ENCODE results near the gene PACS1.
A peak's percentile ranks its signal among the peaks of the same experiment; 100 is the strongest.

The PACS1 gene

DNA sequence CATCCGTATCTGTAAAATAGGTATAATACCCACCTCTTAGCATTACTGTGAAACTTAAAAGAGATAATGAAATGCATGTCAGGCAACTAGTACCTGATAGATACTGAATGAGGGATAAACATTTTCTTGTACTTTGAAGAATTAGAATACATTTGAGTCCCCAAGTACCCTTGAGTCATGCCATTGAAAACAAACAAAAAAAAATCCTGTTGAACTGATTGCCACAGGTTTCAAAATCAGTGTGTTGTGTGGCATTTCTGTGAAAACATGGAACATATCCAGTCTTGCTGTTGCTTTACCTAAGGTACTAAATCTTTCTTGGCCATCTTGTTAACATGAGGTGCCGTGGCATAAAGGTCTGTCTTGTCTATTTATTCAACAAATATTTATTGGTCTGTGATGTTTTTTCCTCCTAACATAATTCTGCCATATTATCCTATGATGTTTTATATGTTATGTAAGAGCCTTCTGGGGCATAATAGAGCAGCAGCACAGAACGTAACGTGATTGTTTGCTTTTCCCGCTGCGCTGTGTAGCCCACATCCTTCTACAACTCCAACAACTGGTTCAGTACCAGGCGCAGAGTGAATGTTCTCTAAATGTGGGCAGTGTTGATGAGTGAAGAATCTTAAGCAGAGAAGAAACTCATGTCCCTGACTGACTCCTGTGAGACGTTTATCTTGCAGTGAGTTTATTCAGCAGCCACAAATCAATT is 119.1 kb downstream of the PACS1 start:
- no peak for DNase-seq

DNA sequence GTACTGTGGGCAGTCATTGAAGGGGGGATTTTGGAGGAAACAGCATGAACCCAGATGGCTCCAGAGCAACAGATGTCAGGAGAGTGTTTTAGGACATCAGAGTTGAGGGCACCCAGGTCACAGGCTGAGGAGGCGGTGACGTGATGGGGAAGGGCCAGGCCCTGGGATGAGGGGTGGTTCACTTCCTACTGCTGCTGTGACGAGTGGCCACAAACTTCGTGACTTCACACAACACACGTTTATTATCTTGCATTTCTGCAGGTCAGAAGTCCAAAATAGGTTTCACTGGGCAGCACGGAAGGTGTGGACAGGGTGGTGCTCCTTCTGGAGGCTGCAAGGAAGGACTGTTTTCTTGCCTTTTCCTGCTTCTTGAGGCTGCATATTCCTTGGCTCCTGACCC is 120.7 kb downstream of the PACS1 start:
- DNase-seq, result no peak

DNA sequence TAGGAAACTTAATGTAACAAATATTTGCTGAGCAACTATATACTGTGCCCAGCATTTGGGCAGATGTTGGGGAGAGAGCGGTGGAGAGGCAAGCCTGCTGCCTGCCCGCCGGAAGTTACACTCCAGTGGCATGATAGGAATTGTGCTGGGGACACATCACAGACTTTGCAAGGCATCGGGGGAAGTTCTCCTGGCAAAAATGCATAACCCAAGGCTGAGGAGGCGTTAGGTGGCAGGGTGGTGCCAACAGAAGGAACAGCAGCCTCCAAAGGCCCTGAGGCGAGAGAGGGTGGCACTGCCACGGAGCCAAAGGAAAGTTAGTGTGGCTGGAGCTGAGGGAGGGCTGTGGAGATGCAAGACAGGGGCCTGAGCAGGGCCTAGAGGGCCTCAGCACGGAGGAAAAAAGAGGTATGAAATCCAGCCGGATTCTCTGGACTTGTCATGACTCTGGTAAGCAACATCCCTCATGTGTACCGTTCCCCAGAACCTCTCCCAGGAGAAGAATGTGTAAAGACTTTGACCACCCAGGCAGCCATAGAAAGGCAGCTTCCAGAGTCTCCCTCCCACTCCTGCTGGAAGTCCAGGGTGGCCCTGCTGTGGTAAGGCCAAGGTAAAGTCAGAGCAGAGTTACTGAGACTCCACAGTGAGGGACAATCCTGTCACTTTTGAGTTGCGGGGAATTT is 122.2 kb downstream of the PACS1 start:
- no peak for DNase-seq

DNA sequence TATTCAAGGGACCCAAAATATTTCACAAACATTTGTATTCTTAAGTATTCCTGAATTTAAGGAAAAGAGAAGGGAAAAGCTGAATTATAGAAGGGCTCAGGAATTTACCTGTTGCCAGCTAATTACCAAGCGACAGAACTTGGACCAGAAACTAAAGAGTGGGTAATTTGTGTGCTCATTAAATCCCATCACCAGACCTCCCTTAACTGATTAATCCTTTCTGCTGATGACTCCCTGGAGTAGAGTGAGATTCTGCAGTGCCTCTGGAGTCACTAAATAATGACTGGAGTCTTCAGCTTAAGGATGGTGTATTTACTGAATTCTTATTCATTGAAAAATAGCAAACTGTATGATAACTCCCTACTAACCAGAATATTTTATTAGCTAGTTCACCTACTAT is 124.3 kb downstream of the PACS1 start:
- DNase-seq, result no peak

DNA sequence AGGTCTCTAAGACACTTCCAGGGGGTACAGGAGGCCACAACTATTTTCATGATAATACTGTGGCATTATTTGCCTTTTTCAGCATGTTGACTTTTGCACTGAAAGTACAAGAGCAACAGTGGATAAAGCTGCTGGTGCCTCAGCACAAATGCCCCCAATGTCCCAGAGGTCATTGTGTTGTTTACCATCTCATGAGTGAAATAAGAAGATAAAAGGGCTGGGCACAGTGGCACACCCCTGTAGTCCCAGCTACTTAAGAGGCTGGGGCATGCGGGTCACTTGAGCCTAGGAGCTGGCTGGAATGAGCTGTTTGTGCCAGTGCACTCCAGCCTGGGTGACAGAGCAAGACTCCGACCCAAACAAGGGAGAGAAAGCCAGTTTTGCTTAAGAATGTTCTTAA is 125.8 kb downstream of the PACS1 start:
- DNase-seq, result no peak

DNA sequence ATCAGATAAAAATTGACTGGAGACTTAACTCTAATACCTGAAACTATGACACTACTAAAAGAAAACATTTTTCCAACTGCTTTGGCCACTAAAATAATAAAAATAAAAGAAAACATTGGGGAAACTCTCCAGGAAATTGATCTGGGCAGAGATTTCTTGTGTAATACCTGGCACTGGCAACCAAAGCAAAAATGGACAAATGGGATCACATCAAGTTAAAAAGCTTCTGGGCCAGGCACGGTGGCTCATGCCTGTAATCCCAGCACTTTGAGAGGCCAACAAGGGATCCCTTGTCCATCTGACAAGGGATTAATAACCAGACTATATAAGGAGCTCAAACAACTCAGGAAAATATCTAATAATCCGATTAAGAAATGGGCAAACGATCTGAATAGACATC is 133.8 kb downstream of the PACS1 start:
- no peak for DNase-seq

DNA sequence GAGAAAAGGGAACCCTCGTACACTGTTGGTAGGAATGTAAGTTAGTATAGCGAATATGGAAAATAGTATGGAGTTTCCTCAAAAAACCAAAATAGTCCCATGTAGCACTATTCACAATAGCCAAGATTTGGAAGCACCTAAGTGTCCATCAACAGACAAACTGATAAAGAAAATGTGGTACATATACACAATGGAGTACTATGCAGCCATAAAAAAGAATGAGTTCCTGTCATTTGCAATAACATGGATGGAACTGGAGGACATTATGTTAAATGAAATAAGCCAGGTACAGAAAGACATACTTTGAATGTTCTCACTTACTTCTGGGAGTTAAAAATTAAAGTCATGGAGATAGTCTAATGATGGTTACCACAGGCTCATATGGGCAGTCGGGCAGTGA is 134.3 kb downstream of the PACS1 start:
- DNase-seq, result no peak

DNA sequence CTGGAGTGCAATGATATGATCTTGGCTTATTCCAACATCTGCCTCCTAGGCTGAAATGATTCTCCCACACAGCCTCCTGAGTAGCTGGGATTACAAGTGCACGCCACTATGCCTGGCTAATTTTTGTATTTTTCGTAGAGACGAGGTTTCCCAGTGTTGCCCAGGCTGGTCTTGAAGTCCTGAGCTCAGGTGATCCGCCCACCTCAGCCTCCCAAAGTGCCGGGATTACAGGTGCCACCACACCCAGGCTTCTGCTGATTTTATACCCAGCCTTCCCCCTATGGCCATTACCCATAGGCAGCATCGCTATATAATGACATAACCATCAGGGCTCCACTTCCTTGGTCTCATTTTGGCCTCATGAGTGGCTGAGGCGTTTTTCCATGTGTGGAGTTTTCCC is 137.7 kb downstream of the PACS1 start:
- DNase-seq, result no peak

DNA sequence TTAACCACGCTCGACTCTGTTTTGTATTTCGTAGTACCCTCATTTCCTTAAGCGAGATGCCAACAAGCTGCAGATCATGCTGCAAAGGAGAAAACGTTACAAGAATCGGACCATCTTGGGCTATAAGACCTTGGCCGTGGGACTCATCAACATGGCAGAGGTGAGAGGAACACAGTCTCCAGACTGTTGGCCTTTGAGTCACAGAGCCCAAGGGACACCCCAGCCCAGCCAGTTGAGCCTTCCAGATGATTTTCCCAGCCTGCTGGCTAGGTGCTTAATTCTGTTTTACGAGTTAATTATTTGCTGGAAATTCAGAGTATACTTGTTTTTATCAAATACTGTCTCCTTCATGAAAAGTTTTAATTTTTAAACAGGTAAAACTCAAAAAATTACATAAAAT is 141.0 kb downstream of the PACS1 start:
- DNase-seq, result no peak

DNA sequence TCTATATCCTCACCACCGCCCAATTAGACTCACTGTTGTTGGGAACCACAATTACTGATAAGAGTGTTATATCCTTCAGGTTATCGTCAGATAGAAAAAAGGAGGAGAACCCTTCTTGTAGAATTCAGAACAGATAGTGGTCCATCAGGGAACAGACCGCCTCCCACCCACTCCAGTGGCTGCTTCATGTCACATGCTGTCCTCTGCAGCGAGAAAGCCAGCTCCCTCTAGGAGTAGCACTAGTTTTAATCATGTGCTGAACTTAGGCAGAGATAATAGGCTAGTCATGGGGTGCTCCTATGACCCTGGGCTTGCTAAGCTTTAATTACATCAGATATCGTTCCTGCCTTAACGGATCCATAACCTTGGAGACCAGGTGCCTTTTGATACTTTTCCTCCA is 146.8 kb downstream of the PACS1 start:
- no peak for DNase-seq

DNA sequence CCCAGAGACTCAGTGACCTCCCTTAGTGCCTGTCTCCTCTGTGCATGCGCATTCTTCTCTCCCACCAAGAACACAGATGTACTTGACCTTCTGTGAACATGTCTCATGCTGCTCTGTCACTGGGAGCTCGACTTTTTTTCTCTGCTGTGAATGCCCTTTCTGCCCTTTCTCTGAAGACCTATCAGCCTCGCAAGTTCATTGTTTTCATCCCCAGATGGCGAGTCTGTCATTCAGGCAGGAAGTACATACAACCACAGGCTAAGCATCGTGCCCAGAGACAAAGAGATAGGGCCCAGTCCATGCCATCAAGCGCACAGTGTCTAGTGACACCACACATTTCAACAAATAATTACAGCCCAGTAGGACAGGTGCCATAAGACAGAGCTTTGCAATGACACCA is 148.0 kb downstream of the PACS1 start:
- no peak for DNase-seq

DNA sequence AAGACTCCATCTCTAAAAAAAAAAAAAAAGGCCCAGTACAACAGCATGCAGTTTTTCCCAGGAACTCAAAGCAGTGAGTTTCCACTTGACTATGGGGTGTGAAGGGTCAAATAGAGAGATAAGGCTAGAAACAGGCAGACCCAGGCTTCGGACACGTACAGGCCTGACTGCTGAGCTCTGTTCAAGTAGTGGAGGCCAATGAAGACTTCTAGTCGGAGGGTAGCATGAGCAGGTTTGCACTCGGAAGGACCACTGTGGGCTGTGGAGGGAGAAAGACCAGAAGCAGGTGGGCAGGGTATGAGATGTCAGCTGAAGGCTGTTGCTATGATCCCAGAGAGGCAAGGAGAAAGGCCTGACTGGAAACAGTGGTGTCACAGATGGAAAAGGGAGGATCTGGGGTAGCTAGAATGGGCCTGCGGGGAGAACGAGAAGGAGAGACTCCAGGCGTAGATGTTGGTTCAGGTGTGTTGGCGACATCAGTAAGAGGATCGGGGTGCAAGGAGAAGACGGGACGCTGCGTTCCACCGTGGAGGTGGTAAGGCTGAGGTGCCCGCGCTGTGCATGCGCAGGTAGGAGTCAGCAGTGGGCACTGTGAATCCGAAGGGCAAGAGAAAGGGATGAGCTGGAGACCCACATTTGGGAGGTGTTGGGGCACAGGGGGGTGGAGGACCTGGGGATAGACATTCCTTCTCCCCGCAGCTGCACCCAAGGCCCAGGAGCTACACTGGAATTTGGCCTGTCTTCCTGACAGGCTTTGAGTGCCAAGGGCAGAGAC is 149.0 kb downstream of the PACS1 start:
- no peak for DNase-seq

DNA sequence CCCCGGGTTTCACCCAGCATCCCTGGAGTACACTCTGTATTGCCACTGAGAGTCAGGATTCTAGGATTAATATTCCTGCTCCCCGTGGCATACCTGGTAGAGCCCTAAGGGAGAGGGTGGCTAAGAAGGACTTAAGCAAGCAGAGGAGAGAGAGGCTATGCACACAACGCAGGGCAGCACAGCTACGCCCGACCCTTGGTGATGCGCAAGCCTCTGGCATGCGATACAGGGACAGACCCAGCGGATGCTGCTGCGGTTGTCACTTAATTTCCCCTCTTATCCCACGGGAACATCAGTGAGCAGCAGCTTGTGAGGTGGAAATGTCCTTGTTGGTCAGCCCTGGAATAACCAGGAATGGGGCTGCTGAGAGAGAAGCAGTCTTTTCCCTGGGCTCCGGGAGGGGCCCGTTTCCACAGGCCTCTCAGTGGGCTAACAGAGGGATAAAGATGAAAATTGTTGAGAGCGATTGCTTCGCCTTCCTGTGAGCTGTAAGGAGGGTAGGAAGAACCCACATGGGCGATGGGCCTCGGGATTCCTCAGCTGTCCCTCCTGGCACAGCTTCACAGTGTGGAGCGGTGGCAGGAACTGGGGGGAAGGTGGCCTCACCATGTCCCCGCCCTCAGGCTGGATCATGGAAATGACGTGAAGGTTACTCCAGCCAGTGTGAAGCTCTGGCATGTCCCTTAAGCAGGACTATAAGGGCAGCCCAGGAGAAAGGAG is 149.9 kb downstream of the PACS1 start:
- no peak for DNase-seq

DNA sequence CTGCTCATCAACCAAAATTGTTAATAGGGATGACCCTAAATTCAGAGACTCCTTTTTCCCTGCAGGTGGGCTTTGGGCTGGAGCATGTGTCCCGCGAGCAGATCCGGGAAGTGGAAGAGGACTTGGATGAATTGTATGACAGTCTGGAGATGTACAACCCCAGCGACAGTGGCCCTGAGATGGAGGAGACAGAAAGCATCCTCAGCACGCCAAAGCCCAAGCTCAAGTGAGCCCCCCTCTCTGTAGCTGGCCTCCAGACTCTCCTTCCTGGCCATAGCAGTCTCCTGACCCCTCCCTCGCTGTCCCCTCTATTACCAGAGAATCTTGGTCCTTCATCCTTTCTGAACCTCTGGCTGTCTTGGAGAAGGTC is 150.5 kb downstream of the PACS1 start:
- no peak for DNase-seq

DNA sequence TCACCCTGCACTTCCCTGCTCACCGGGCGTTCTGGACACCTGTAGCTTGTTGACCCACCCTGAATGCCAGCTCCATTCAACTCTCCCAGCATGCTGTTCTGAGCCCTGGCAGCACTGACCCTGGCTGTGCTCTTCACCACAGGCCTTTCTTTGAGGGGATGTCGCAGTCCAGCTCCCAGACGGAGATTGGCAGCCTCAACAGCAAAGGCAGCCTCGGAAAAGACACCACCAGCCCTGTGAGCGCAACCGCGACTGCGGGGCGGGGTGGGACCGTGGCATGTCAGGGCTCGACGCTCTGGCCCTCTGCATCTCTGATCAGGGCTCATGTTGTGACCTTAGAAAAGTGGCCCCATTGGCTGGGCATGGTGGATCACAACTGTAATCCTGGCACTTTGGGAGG is 150.9 kb downstream of the PACS1 start:
- DNase-seq, result no peak

DNA sequence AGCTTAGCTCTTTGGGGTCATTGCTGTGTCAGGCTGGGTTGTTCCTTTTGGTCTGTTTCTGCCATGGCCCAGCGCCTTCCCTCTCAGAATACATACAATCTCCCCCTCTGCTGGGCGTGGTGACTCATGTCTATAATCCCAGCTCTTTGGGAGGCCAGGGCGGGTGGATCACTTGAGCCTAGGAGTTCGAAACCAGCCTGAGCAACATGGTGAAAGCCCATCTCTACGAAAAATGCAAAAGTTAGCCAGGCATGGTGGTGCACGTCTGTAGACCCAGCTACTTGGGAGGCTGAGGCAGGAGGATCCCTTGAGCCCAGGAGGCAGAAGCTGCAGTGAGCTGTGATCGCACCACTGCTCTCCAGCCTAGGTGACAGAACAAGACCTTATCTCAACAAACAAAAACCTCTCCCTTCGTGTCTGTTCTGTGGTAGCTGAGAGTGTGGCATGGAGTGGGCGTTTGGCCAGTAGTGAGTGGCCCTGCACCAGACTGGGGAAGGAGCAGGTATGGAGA is 151.7 kb downstream of the PACS1 start:
- DNase-seq, result no peak

DNA sequence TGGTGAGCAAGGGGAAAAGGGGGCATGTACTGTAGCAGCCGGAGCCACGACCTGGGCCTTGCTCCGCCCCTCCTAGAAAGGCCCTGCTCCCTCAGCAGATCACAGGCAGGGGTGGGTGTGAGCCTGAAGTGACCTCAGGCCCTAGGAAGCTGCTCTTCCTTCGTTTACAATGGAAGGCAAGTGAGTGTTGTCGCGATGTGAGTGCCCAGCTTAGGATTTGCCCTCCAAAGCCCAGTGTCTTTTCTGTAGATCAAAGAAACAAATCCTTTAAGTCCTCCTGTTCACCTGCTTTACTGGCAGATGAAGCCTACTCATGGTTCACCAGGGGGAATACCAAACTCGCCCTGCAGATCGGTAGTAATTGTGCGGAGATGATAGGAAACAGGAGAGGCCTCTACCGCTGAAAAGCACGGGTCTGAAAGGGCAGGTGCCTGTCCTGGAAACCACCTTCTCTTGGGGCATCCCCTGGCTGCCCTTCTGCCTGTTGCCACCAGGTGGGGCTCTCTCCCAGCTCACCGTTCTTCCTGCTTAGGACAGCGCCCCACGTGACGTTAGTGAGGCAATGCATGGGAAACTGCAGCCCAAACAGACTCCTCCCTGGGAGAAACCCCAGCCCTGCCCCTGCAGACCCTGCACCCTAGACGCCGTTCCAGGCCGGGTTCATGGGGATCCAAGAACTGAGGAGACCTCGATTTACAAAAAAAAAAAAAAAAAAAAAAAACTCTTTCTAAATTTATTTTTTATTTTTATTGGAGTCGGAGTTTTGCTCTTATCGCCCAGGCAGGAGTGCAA is 152.5 kb downstream of the PACS1 start:
- DNase-seq, result peak; percentile 84 to 94 (median 92)

DNA sequence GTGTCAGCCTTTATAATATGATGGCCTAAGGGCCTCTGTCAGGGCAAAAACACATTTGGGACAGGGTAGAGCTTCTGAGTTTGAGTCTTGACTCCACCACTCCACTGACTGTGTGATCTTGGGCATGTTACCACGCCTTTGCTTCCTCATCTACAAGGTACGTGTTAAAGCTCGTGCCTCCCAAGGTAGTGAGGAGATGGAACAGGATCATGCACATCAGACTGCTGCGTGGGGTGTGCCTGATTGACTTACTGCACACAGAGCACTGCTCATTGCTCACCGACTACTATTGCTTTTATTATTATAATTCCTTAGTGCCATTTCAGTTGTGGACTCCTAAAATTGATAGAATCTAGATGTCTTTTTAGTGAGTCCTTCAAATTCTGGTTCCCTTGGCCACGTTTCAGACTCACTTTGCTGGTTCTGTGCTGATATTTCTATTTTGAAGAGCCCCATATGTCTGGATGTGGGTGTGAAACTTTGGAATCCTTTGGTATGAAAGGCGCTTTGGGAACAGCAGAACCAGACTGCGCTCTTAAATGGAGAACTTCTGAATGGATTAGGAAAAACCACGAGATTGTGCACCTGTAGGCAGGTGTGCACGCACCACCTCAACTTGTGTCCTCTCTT is 154.3 kb downstream of the PACS1 start:
- no peak for DNase-seq

DNA sequence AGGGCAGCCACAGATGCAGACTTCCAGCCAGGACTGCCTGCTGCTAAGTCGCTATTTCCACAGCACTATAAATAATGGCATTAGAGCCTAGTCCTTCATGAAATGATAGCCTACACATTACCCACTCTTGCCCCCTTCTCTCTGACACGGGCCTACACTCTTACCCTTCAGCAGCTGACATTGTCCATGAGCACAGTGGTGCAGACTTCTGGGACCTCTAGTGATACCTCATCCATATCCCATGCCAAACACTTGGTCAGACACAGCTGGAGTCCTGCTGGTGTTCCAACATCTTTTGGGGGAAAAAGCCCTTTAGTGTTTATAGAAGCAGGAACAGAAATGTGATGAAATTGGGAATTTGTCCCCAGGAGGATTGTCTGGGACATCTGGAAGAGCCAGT is 155.0 kb downstream of the PACS1 start:
- no peak for DNase-seq

DNA sequence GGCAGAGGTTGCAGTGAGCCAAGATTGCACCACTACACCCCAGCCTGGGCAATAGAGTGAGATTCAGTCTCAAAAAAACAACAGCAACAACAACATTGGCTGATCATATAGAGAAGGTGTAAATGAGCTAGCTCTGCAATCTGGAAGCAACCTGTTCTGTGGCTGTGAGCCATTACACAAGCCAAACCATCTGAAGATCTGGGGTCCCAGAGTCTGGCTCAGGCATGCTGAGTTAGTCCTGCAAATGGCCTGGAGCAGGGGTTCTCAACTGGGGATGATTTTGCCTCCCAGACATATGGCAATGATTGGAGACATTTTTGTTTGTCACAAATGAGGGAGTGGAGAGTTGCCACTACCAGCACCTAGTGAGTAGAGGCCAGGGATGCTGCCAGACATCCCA is 156.0 kb downstream of the PACS1 start:
- no peak for DNase-seq

DNA sequence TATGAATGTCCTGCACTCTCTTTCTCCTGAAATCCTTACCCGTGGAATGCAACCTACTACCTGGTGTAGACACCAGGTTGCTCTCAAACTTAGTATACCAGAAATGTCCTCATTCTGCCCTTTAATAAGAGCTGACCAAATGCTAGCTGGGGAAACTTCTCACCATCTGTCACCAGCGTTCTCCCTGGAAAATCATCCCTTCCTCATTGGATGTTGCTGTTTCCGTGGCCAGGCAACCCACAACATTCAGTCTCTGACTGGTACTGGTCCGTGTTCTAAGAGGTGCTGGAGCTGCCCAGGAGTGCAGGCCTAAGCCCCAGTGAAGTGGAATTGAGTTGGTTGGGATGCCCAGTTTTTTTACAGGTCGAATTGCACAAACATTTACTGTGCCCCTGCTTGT is 157.6 kb downstream of the PACS1 start:
- no peak for DNase-seq

DNA sequence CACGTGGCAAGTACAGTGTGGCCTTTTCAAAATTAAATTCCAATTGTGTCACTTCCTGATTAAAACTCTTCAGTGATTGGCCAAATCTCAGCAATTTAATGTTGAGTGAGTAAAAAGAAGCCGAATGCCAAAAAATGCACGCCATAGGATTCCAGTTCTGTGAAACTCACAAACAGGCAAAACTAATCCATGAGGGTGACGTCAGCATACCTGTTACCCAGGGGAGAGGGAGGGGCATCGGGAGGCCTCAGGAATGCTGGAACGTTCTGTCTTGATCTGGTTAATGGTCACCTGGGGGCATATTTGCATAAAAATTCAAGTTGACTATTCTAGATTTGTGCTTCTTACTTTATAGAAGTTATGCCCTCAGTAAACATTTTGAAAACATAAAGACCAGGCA is 158.4 kb downstream of the PACS1 start:
- DNase-seq, result no peak

Data from stimulated activated naive CD4-positive, alpha-beta T cell (primary cell).